ENCODE data around the gene CCNB1IP1. TPM values are rescaled to one million over a fixed set of nuclear protein-coding genes. Genes with fewer than 3 reads are reported as not detected.
"Not testable (repeated sequence)": the region's sequence is repeated elsewhere in the genome, so short reads cannot be mapped to it uniquely, and the experiment has no call there.

Gene CCNB1IP1
- total RNA-seq, 1 donor, result 42.7 TPM

GRCh38 chr14:20278414-20278813, 54.7 kb downstream of the CCNB1IP1 start:
- Histone ChIP-seq H3K9me3 (ENCODE audit: low read depth, low read length) (no peaks in the 10 kb centered on the region), H3K4me1 (ENCODE audit: insufficient read depth, low read length) (no peaks in the 10 kb centered on the region), H4K20me1 (ENCODE audit: insufficient read depth, low read length) (no peaks in the 10 kb centered on the region), H2AFZ (ENCODE audit: low read length) (no peak overlapping the region), H3K79me2 (ENCODE audit: insufficient read depth, low read length) (no peaks in the 10 kb centered on the region), H3K36me3 (ENCODE audit: insufficient read depth, low read length) (no peaks in the 10 kb centered on the region), H3K27ac (ENCODE audit: low read depth, low read length) (no peak overlapping the region), H3K27me3 (ENCODE audit: insufficient read depth, low read length) (no peaks in the 10 kb centered on the region), H3K4me2 (ENCODE audit: insufficient read depth, low read length) (no peak overlapping the region), H3K4me3 (ENCODE audit: insufficient read depth, low read length) (no peak overlapping the region)
- DNase-seq (ENCODE audit: insufficient read length, low spot score, missing footprints), result no peak
- no peak for TF ChIP-seq CTCF (IDR thresholded peaks at IDR 0.05; ENCODE audit: extremely low read depth, low read depth, low read length)

- no peak overlapping the region for H3K4me2 ChIP-seq (ENCODE audit: insufficient read depth, low read length)
- no peaks in the 10 kb centered on the region for H3K4me1 ChIP-seq (ENCODE audit: insufficient read depth, low read length)
- no peaks in the 10 kb centered on the region for H3K36me3 ChIP-seq (ENCODE audit: insufficient read depth, low read length)
- no peak for TF ChIP-seq CTCF (IDR thresholded peaks at IDR 0.05; ENCODE audit: extremely low read depth, low read depth, low read length)
- no peaks in the 10 kb centered on the region for H4K20me1 ChIP-seq (ENCODE audit: insufficient read depth, low read length)
- H2AFZ ChIP-seq (ENCODE audit: low read length), result no peak overlapping the region
- H3K27ac ChIP-seq (ENCODE audit: low read depth, low read length), result no peak overlapping the region
- DNase-seq (ENCODE audit: insufficient read length, low spot score, missing footprints), result no peak
- H3K27me3 ChIP-seq (ENCODE audit: insufficient read depth, low read length), result no peaks in the 10 kb centered on the region
- no peaks in the 10 kb centered on the region for H3K79me2 ChIP-seq (ENCODE audit: insufficient read depth, low read length)
- H3K9me3 ChIP-seq (ENCODE audit: low read depth, low read length), result no peaks in the 10 kb centered on the region
- H3K4me3 ChIP-seq (ENCODE audit: insufficient read depth, low read length), result no peak overlapping the region
Measured at GRCh38 chr14:20277409-20277808, 55.7 kb downstream of the CCNB1IP1 start.

GRCh38 chr14:20274062-20274461, 59.0 kb downstream of the CCNB1IP1 start:
- Histone ChIP-seq H3K4me2 (ENCODE audit: insufficient read depth, low read length) (no peak overlapping the region), H4K20me1 (ENCODE audit: insufficient read depth, low read length) (no peaks in the 10 kb centered on the region), H2AFZ (ENCODE audit: low read length) (no peak overlapping the region), H3K4me3 (ENCODE audit: insufficient read depth, low read length) (no peak overlapping the region), H3K9me3 (ENCODE audit: low read depth, low read length) (no peaks in the 10 kb centered on the region), H3K36me3 (ENCODE audit: insufficient read depth, low read length) (no peaks in the 10 kb centered on the region), H3K4me1 (ENCODE audit: insufficient read depth, low read length) (no peaks in the 10 kb centered on the region), H3K27ac (ENCODE audit: low read depth, low read length) (no peak overlapping the region), H3K27me3 (ENCODE audit: insufficient read depth, low read length) (no peaks in the 10 kb centered on the region), H3K79me2 (ENCODE audit: insufficient read depth, low read length) (no peaks in the 10 kb centered on the region)
- no peak for DNase-seq (ENCODE audit: insufficient read length, low spot score, missing footprints)
- no peak for TF ChIP-seq CTCF (IDR thresholded peaks at IDR 0.05; ENCODE audit: extremely low read depth, low read depth, low read length)

GRCh38 chr14:20264361-20264760, 68.7 kb downstream of the CCNB1IP1 start:
- not testable (repeated sequence) for H3K79me2 ChIP-seq (ENCODE audit: insufficient read depth, low read length); H3K9me3 ChIP-seq (ENCODE audit: low read depth, low read length); H3K36me3 ChIP-seq (ENCODE audit: insufficient read depth, low read length); H3K4me1 ChIP-seq (ENCODE audit: insufficient read depth, low read length); H3K27ac ChIP-seq (ENCODE audit: low read depth, low read length); H3K4me3 ChIP-seq (ENCODE audit: insufficient read depth, low read length); H4K20me1 ChIP-seq (ENCODE audit: insufficient read depth, low read length); H3K4me2 ChIP-seq (ENCODE audit: insufficient read depth, low read length); H3K27me3 ChIP-seq (ENCODE audit: insufficient read depth, low read length); DNase-seq (ENCODE audit: insufficient read length, low spot score, missing footprints); H2AFZ ChIP-seq (ENCODE audit: low read length)
